GM21367 (cell line): ENCODE results near the gene NRG2.

Experiments
- ATAC-seq: cut with Tn5 transposase; IDR thresholded peaks from one replicate; pipeline ENCODE4 v1.9.1; 2021; ENCODE audit not compliant: unreplicated experiment

Gene NRG2

DNA sequence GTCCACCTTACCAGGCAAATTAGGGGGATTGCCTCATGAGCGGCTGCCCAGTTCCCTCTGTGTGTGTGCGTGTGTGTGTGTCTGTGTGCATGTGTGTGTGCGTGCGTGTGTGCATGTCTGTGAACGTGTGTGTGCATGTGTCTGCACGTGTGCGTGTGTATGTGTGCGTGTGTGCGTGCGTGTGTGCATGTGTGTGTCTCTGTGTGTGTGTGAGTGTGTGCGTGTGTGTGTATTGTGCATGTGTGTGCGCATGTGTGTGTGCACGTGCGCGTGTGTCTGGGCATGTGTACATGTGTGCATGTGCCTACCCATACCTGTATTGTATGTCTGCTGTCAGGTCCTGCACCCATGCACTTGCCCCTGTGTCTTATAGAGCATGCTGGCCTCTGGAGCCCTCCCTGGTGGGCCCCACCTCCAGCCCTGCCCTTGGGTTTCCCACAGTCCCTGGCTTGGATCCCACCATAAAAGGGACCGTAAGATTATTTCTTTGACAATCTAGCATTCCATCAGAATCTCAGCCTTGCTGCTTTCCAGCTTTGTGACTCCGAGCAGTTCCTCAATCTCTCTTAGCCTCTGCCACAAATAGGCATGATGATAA is 238.2 kb downstream of the NRG2 start:
- ATAC-seq: no peak

DNA sequence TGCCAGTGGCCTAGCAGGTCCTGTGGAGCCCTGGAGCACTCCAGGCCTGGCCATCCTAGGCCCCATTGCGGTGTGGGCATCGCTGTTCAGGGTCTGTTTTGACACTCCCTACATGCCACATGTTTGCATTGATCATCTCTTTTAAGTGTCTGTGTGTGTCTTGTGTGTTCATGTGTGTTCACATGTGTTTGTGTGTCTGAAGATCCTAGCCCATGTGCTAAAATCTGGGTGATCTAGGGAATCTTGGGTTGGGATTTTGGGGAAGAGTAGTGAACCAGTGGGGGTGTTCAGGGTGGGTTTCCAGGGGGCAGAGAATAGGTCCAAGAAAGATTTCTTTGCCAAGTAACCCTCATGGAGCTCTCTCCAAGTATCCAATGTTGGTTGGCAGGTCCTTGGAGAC is 239.1 kb downstream of the NRG2 start:
- no peak for ATAC-seq

DNA sequence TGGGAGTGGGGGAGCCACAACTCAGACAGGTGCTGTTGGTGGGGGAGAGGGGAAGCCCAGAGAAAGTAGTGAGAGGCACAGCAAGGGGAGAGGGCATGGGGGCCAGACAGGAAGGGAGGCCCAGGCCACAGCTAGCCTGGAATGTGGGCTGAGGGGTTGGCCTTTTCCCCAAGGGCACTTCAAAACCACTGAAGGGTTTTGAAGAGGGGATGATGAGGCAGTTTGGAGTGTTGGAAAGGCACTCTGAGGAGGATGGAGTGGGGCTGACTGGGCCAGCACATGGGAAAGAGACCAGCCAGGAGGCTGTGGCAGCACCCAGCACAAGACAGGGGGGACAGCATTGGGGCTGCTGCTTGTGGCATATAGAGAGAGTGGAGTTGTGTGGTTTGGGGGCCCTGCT is 243.7 kb downstream of the NRG2 start:
- ATAC-seq: no peak

DNA sequence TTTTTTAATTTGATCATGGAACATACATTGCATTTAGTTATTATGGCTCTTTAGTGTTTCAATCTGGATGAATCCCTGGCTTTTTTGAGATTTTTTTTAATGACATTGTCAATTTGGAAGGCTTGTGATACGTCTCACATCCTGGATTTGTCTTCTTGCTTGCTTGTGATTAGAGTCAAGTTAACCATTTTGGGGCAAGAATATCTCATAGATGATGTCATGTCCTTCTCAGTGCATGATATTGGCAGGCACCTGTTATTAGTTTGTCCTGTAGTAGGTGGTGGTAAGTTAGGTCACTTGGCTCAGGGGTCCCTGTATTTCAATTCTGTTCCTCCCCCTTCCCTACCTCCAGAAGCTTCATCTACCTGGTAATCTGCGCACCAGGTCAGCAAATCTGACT is 244.2 kb downstream of the NRG2 start:
- no peak for ATAC-seq

DNA sequence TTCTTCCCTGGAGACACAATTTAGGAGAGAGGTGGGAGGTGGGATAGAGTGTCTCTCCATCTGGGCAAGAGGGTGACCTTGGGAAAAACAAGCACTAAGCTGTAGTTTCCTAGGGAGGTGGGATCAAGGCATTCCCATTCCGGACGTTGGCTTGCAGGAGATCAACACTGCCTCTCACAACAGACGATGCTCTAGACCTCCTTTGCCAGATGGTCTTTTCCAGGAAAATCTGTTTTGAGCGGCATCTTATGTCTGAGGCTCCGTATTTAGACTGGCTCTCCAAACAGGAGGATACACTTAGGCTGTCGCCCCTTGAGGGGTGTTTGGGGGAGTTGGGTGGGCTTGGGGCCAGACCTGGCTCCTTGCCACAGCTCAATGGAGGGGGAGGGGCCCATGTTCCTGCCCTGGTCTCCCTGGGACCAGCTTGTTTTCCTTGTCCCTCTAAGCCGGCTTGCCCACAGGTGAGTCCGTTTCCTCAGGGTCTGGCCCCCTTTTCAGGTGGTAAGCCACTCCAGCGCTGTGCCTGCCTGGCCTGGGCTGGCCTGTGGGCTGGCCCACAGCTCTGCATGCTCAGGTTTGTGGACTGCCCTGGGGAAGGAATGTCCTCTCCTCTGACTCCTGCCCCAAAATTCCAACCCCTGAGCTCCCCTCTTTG is 245.1 kb downstream of the NRG2 start:
- ATAC-seq: no peak

DNA sequence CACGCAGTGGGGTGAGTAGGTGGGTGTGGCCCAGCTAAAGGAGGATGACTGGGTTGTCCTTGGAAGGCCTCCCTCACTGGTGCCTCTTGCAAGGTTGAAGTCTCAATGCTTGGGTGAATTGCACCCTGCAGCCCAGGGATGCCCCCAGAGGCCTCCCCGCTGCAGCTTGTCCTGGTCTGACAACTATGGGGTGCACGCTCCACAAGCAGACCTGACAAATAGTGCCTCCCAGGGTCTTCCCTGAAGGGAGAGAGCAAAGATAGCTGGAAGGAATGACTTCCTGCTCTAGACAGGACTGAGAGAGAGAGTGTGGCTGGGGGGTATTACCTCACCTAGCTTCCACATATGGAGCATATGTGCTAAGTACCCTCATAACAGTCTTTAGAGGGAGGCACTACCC is 245.8 kb downstream of the NRG2 start:
- ATAC-seq: no peak
